Measurements from ENCODE around the gene ADCK1. TPM values are rescaled to one million over a fixed set of nuclear protein-coding genes. Genes with fewer than 3 reads are reported as not detected.
"Not testable (repeated sequence)": the region's sequence is repeated elsewhere in the genome, so short reads cannot be mapped to it uniquely, and the experiment has no call there.

Gene ADCK1
- total RNA-seq, 4 donors from 2014 or later, result 4.4 to 9.4 (median 7.5) TPM

DNA sequence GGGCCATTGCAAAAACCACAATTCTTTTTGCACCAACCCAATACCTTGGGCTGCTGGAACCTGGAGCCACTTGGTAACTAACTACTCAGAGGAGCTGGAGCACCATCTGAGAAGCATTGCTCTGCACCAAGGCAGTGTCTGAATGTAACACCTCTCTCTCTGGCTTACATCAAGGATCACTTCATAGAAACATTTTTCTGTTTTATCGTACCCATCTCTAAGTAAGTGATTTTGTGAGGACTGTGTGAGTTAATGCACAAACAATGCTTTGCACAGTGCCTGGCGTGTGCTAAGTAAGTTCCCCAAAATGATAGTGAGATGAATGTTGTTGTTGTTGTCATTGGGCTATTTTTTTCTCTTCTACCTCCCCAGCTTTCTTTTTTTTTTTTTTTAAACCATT lies 111.4 kb downstream of the ADCK1 start:
- Histone ChIP-seq H3K4me3 (no peak overlapping the region), H3K36me3 (no peaks in the 10 kb centered on the region), H3K9me3 (no peaks in the 10 kb centered on the region), H3K27me3 (no peaks in the 10 kb centered on the region), H3K4me1 (no peaks in the 10 kb centered on the region), H3K27ac (no peak overlapping the region)
- TF ChIP-seq EP300 (IDR thresholded peaks at IDR 0.05) (no peak), CTCF (IDR thresholded peaks at IDR 0.05) (no peak), POLR2A (IDR thresholded peaks at IDR 0.05) (no peak)
- WGBS, 2 donors, result 81 to 82% methylated on average over 2 of the region's 2 CpGs
- DNase-seq (ENCODE audit: low spot score in 2 of 2), result no peak

DNA sequence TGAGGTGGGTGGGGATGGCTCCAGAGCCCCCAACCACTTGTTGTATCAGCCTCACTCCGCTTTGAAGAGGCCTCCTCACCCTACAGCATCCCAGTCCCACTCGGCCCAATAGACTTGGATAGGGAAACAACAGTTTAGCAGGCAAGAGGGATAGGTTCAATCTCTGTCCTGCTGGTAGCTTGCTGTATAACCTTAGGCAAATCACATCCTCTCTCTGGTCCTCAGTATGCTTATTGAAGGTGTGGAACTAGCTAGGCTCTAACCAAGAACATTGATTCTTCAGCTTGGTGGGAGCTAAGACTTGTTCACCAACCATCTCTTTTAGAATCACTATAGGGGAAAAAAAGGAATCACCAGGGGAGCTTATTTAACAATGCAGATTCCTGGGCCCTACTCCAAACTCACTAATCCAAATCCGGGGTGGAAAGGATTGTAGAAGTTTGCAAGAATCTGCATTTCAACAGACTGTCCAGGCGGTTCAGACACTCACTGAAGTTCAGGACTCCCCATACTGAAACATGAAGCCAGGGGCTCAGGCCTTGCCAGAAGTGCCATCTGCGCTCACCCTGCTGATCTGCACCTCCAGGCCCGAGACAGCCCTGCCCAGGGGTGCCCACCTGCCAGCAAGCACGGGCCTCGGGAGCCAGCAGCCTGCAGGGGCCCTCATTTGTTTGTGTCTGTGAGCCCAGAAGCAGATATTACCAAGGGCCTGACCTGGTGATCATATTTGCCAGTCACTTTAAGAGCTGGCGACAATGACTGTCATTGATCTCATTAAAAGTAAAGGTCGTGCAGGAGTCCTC lies 113.0 kb downstream of the ADCK1 start:
- no peaks in the 10 kb centered on the region for H3K36me3 ChIP-seq
- no peak for DNase-seq (ENCODE audit: low spot score in 2 of 2)
- H3K4me1 ChIP-seq, result no peaks in the 10 kb centered on the region
- no peak overlapping the region for H3K27ac ChIP-seq
- no peaks in the 10 kb centered on the region for H3K27me3 ChIP-seq
- H3K4me3 ChIP-seq, result no peak overlapping the region
- 73 to 76% methylated on average over 9 to 10 of the region's 10 CpGs for WGBS, 2 donors
- TF ChIP-seq CTCF (IDR thresholded peaks at IDR 0.05) (no peak), POLR2A (IDR thresholded peaks at IDR 0.05) (no peak), EP300 (IDR thresholded peaks at IDR 0.05) (no peak)
- H3K9me3 ChIP-seq, result no peaks in the 10 kb centered on the region

GRCh38 chr14:77914073-77914721 lies 114.3 kb downstream of the ADCK1 start:
- 85 to 89% methylated on average over 4 of the region's 4 CpGs for WGBS, 2 donors
- H3K27me3 ChIP-seq, result no peaks in the 10 kb centered on the region
- H3K4me1 ChIP-seq, result no peaks in the 10 kb centered on the region
- no peak overlapping the region for H3K27ac ChIP-seq
- no peak for DNase-seq (ENCODE audit: low spot score in 2 of 2)
- no peak overlapping the region for H3K4me3 ChIP-seq
- peaks cover 0 to 3% (median 0%) of the 10 kb centered on the region in 3 donors for H3K36me3 ChIP-seq
- TF ChIP-seq POLR2A (IDR thresholded peaks at IDR 0.05), result no peak
- no peak for TF ChIP-seq CTCF (IDR thresholded peaks at IDR 0.05)
- no peak for TF ChIP-seq EP300 (IDR thresholded peaks at IDR 0.05)
- H3K9me3 ChIP-seq, result no peaks in the 10 kb centered on the region

DNA sequence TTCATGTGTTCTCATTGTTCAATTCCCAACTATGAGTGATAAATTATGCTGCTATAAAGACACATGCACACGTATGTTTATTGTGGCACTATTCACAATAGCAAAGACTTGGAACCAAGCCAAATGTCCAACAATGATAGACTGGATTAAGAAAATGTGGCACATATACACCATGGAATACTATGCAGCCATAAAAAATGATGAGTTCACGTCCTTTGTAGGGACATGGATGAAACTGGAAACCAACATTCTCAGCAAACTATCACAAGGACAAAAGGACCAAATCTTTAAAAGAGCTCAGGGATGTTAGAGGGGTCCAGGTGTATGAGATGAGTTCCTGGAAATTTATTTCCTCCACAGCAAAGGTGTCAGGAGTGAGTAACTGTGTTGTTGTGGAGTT lies 115.5 kb downstream of the ADCK1 start:
- not testable (repeated sequence) for DNase-seq (ENCODE audit: low spot score in 2 of 2); H3K4me1 ChIP-seq; H3K27me3 ChIP-seq; H3K9me3 ChIP-seq; H3K36me3 ChIP-seq; H3K27ac ChIP-seq; H3K4me3 ChIP-seq
- WGBS, 2 donors, result 80% methylated on average over 2 of the region's 2 CpGs

DNA sequence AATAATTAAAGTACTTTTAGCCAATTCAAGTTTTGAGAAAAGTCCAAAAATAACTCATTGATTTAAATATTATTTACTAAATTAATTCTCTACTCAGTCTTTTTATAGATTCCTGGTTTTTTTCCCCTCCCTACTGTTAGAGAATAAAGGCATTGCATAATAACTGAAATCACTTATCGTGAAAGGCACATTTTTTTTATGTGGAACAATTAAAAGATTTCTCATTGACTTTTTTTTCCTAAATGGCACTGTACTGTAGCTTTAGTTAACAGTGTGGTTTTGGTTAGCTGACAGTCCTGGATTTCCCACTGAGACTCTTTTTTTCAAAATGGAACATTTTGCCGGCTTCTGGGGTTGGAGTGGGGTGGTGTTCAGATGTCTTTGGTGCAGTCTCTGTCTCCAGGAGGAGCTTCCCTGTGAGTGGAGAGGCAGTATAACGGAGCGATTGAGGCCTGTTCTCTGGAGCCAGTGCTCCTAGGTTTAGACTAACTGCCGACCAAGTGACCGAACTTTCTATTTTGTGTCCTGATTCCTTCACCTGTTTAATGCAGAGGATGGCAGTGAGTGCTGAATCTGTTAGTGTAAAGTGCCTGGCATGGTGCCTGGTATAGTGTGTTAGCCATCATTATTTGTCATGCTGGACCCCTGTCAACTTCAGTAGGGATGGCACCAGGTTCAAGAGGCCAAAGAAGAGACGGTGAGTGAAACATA lies 117.7 kb downstream of the ADCK1 start:
- 75% methylated on average over 7 of the region's 7 CpGs for WGBS, 2 donors
- DNase-seq (ENCODE audit: low spot score in 2 of 2), result no peak
- no peaks in the 10 kb centered on the region for H3K27me3 ChIP-seq
- TF ChIP-seq EP300 (IDR thresholded peaks at IDR 0.05) (no peak), POLR2A (IDR thresholded peaks at IDR 0.05) (no peak), CTCF (IDR thresholded peaks at IDR 0.05) (no peak)
- no peaks in the 10 kb centered on the region for H3K4me1 ChIP-seq
- H3K36me3 ChIP-seq, result peaks cover 0 to 5% (median 0%) of the 10 kb centered on the region in 3 donors
- no peak overlapping the region for H3K27ac ChIP-seq
- peaks cover 0 to 8% (median 0%) of the 10 kb centered on the region in 4 donors for H3K9me3 ChIP-seq
- no peak overlapping the region for H3K4me3 ChIP-seq
